CD4-positive, CD25-positive, alpha-beta regulatory T cell (primary cell): ENCODE measurements around the gene TEK. TPM values are rescaled to one million over a fixed set of nuclear protein-coding genes. Genes with fewer than 3 reads are reported as not detected.
"Not testable (repeated sequence)": the region's sequence is repeated elsewhere in the genome, so short reads cannot be mapped to it uniquely, and the experiment has no call there.

Experiments
- ATAC-seq, 2 donors: fragments of 150-1000 bp; cut with Tn5 transposase; one replicate each; pipeline ENCODE4 v1.10.0; 2021; ENCODE audit warnings: low read depth in 2 of 2, moderate number of reproducible peaks in 2 of 2, moderate library complexity in 1 of 2
- DNase-seq, 3 donors: peaks; one replicate each; pipeline versions ENCODE4 v3.0.0 to v3.0.0-alpha.2; 2012 to 2022; ENCODE audit warnings: mixed read lengths in 1 of 3
- H3K27ac ChIP-seq: one replicate; pipeline ENCODE4 v1.7.0; 2013; ENCODE audit warnings: mild to moderate bottlenecking, low read length; ENCODE audit not compliant: insufficient read depth, poor library complexity, severe bottlenecking
- H3K27me3 ChIP-seq: one replicate; pipeline ENCODE4 v1.7.0; 2013; ENCODE audit warnings: low read length; ENCODE audit not compliant: control insufficient read depth, insufficient read depth
- H3K36me3 ChIP-seq: one replicate; pipeline ENCODE4 v1.7.0; 2013; ENCODE audit warnings: mild to moderate bottlenecking, low read length, moderate library complexity; ENCODE audit not compliant: control insufficient read depth, insufficient read depth
- H3K4me1 ChIP-seq: 2 replicates; pipeline ENCODE4 v1.7.0; 2013; ENCODE audit warnings: mild to moderate bottlenecking, low read length; ENCODE audit not compliant: insufficient read depth, control insufficient read depth, poor library complexity, severe bottlenecking
- H3K4me3 ChIP-seq: one replicate; pipeline ENCODE4 v1.7.0; 2013; ENCODE audit warnings: low read depth, mild to moderate bottlenecking, low read length, moderate library complexity
- H3K9me3 ChIP-seq, 2 experiments: 1 replicate in 1 of 2; 2 replicates in 1 of 2; pipeline ENCODE4 v1.7.0; 2013; ENCODE audit warnings: low read length in 2 of 2, mild to moderate bottlenecking in 1 of 2, moderate library complexity in 1 of 2; ENCODE audit not compliant: control insufficient read depth in 2 of 2
- H3K27ac Mint-ChIP-seq, 3 donors: one replicate each; pipeline ENCODE4 v1.8.0; 2020 to 2022; ENCODE audit warnings: mild to moderate bottlenecking in 3 of 3, mixed read lengths in 3 of 3, moderate library complexity in 2 of 3
- H3K27me3 Mint-ChIP-seq: one replicate; pipeline ENCODE4 v1.8.0; 2022; ENCODE audit warnings: mild to moderate bottlenecking, mixed read lengths
- H3K36me3 Mint-ChIP-seq: one replicate; pipeline ENCODE4 v1.8.0; 2020; ENCODE audit warnings: mixed read lengths
- H3K4me1 Mint-ChIP-seq, 4 donors: one replicate each; pipeline ENCODE4 v1.8.0; 2020 to 2022; ENCODE audit warnings: mixed read lengths in 4 of 4, mild to moderate bottlenecking in 1 of 4
- H3K4me3 Mint-ChIP-seq, 4 donors: one replicate each; pipeline ENCODE4 v1.8.0; 2020 to 2022; ENCODE audit warnings: mild to moderate bottlenecking in 4 of 4, mixed read lengths in 4 of 4, moderate library complexity in 3 of 4
- H3K9me3 Mint-ChIP-seq, 7 donors: one replicate each; pipeline ENCODE4 v1.8.0; 2020 to 2022; ENCODE audit warnings: mixed read lengths in 7 of 7, mild to moderate bottlenecking in 3 of 7, moderate library complexity in 2 of 7
- polyA plus RNA-seq, 4 donors: library from polyadenylated mRNA; unstranded; fragments of 300-500 nt; fragmentation: Illumina TruSeq; gene quantifications; one replicate each; pipeline ENCODE4 v1.2.3, GENCODE V29; 2021
- total RNA-seq: library from RNA; stranded (reverse); gene quantifications from one replicate; pipeline ENCODE4 v1.2.3, GENCODE V29; 2022

TEK gene
- total and polyA plus RNA-seq, 5 donors from 2014 or later, result not detected

GRCh38 chr9:27206041-27206440 is 97.0 kb downstream of the TEK start:
- DNase-seq, result no peak
- peaks cover 0 to 2% (median 0%) of the 10 kb centered on the region in 7 donors for H3K9me3 Mint-ChIP-seq
- ATAC-seq, result no peak

DNA sequence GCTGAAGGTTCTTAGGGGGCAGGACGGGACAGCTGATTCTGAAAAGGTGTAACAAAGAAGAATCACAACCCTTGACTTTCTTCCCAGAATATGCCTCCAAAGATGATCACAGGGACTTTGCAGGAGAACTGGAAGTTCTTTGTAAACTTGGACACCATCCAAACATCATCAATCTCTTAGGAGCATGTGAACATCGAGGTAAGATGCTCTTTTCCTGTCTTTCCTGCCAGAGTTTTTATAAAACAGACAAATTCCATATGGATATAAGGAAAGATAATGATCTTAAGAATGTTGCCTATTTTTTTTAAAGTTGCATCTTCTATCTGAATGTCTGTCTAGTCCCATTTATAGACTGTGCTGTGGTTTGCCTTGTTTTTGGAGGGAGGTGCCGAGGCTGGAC is 100.0 kb downstream of the TEK start:
- H3K36me3 Mint-ChIP-seq, result no peaks in the 10 kb centered on the region
- H3K4me3 ChIP-seq, result no peak overlapping the region
- no peaks in the 10 kb centered on the region for H3K4me1 Mint-ChIP-seq
- H3K27ac ChIP-seq, result no peak overlapping the region
- no peaks in the 10 kb centered on the region for H3K9me3 ChIP-seq
- H3K27me3 ChIP-seq, result peaks cover 2% of the 10 kb centered on the region
- no peaks in the 10 kb centered on the region for H3K27me3 Mint-ChIP-seq
- H3K4me1 ChIP-seq, result no peaks in the 10 kb centered on the region
- H3K36me3 ChIP-seq, result no peaks in the 10 kb centered on the region
- no peak for ATAC-seq
- no peak overlapping the region for H3K4me3 Mint-ChIP-seq
- no peak for DNase-seq
- no peak overlapping the region for H3K27ac Mint-ChIP-seq
- H3K9me3 Mint-ChIP-seq, result no peaks in the 10 kb centered on the region

More at GRCh38 chr9:27206041-27206440, 97.0 kb downstream of the TEK start:
- H3K27ac Mint-ChIP-seq, result no peak overlapping the region
- H3K4me3 ChIP-seq, result no peak overlapping the region
- no peaks in the 10 kb centered on the region for H3K36me3 Mint-ChIP-seq
- H3K9me3 ChIP-seq, result no peaks in the 10 kb centered on the region
- H3K4me3 Mint-ChIP-seq, result no peak overlapping the region
- H3K4me1 Mint-ChIP-seq, result no peaks in the 10 kb centered on the region
- no peaks in the 10 kb centered on the region for H3K4me1 ChIP-seq
- H3K36me3 ChIP-seq, result no peaks in the 10 kb centered on the region
- H3K27me3 ChIP-seq, result no peaks in the 10 kb centered on the region
- H3K27me3 Mint-ChIP-seq, result no peaks in the 10 kb centered on the region
- no peak overlapping the region for H3K27ac ChIP-seq

DNA sequence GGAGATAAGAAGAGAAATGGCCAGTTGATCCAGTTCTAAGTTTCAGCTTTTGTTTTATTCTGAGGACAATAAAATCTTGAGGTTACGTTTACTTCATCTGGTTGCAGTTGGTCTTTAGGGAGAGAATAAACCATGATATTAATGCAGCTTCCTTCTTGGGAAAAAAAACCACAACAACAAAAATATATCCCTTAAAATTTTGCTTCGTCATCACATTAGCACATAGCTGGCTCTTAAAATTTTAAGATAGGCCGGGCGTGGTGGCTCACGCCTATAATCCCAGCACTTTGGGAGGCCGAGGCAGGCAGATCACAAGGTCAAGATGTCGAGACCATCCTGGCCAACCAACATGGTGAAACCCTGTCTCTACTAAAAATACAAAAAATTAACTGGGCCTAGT is 101.6 kb downstream of the TEK start:
- H3K4me3 ChIP-seq, result no peak overlapping the region
- Mint-ChIP-seq H3K36me3 (no peaks in the 10 kb centered on the region), H3K9me3 (no peaks in the 10 kb centered on the region), H3K4me1 (no peaks in the 10 kb centered on the region), H3K27ac (no peak overlapping the region), H3K4me3 (no peak overlapping the region), H3K27me3 (no peaks in the 10 kb centered on the region)
- H3K9me3 ChIP-seq, result no peaks in the 10 kb centered on the region
- no peak for ATAC-seq
- no peak overlapping the region for H3K27ac ChIP-seq
- no peaks in the 10 kb centered on the region for H3K36me3 ChIP-seq
- no peaks in the 10 kb centered on the region for H3K4me1 ChIP-seq
- peaks cover 2% of the 10 kb centered on the region for H3K27me3 ChIP-seq
- DNase-seq, result no peak

DNA sequence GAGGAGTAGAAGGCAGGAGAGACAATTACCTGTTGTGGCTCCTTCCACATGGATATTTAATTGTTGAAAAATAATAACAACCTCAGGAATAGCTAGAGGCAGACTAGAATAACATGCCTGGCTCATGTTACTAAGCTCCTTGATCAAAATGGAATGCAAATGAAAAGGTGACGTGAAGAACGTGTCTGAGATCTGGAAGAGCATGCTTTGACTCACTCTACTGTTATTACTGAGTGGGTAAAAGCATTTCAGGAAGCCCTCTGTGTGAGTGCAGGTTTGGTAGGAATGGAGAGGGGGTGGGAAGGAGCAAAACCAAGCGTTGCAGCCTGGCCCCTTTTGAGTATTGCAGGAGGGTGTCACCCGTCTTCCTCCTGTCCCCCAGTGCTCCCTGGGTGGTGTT is 103.2 kb downstream of the TEK start:
- Histone ChIP-seq H3K36me3 (no peaks in the 10 kb centered on the region), H3K4me1 (no peaks in the 10 kb centered on the region), H3K4me3 (no peak overlapping the region), H3K9me3 (no peaks in the 10 kb centered on the region), H3K27me3 (peaks cover 2% of the 10 kb centered on the region), H3K27ac (no peak overlapping the region)
- no peaks in the 10 kb centered on the region for H3K36me3 Mint-ChIP-seq
- H3K4me1 Mint-ChIP-seq, result no peaks in the 10 kb centered on the region
- no peaks in the 10 kb centered on the region for H3K27me3 Mint-ChIP-seq
- no peak overlapping the region for H3K4me3 Mint-ChIP-seq
- ATAC-seq (no peak), DNase-seq (no peak)
- no peak overlapping the region for H3K27ac Mint-ChIP-seq
- no peaks in the 10 kb centered on the region for H3K9me3 Mint-ChIP-seq

- no peak for DNase-seq
- Mint-ChIP-seq H3K4me1 (no peaks in the 10 kb centered on the region), H3K9me3 (no peaks in the 10 kb centered on the region), H3K4me3 (no peak overlapping the region), H3K27ac (no peak overlapping the region), H3K27me3 (no peaks in the 10 kb centered on the region), H3K36me3 (no peaks in the 10 kb centered on the region)
- Histone ChIP-seq H3K4me1 (no peaks in the 10 kb centered on the region), H3K9me3 (no peaks in the 10 kb centered on the region), H3K36me3 (no peaks in the 10 kb centered on the region), H3K4me3 (no peak overlapping the region), H3K27ac (no peak overlapping the region), H3K27me3 (peaks cover 2% of the 10 kb centered on the region)
- ATAC-seq, result no peak
Observed at GRCh38 chr9:27212621-27213020, 103.6 kb downstream of the TEK start.

- no peak overlapping the region for H3K27ac ChIP-seq
- Mint-ChIP-seq H3K27me3 (no peaks in the 10 kb centered on the region), H3K9me3 (peaks cover 0 to 6% (median 2%) of the 10 kb centered on the region in 7 donors), H3K36me3 (no peaks in the 10 kb centered on the region), H3K4me1 (no peaks in the 10 kb centered on the region), H3K4me3 (no peak overlapping the region), H3K27ac (no peak overlapping the region)
- DNase-seq (no peak), ATAC-seq (no peak)
- H3K9me3 ChIP-seq, result no peaks in the 10 kb centered on the region
- H3K4me1 ChIP-seq, result no peaks in the 10 kb centered on the region
- no peaks in the 10 kb centered on the region for H3K27me3 ChIP-seq
- H3K4me3 ChIP-seq, result no peak overlapping the region
- no peaks in the 10 kb centered on the region for H3K36me3 ChIP-seq
Observed at GRCh38 chr9:27227192-27227591, 118.2 kb downstream of the TEK start.

DNA sequence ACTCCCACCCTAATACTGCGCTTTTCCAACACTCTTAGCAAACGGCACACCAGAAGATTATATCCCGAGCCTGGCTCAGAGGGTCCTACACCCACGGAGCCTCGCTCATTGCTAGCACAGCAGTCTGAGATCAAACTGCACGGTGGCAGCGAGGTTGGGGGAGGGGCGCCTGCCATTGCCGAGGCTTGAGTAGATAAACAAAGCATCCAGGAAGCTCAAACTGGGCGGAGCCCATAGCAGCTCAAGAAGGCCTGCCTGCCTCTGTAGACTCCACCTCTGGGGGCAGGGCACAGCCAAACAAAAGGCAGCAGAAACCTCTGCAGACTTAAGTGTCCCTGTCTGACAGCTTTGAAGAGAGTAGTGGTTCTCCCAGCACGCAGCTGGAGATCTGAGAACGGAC is 130.6 kb downstream of the TEK start:
- not testable (repeated sequence) for H3K27me3 Mint-ChIP-seq, H3K4me1 ChIP-seq, H3K4me3 ChIP-seq, H3K9me3 Mint-ChIP-seq, H3K27ac ChIP-seq, ATAC-seq, DNase-seq, H3K9me3 ChIP-seq, H3K36me3 Mint-ChIP-seq, H3K4me3 Mint-ChIP-seq, H3K27me3 ChIP-seq, H3K4me1 Mint-ChIP-seq, H3K27ac Mint-ChIP-seq, H3K36me3 ChIP-seq

GRCh38 chr9:27247756-27248155 is 138.7 kb downstream of the TEK start:
- H3K4me3 Mint-ChIP-seq, result no peak overlapping the region
- Histone ChIP-seq H3K9me3 (no peaks in the 10 kb centered on the region), H3K4me3 (no peak overlapping the region), H3K27ac (no peak overlapping the region), H3K27me3 (no peaks in the 10 kb centered on the region), H3K36me3 (no peaks in the 10 kb centered on the region), H3K4me1 (no peaks in the 10 kb centered on the region)
- H3K36me3 Mint-ChIP-seq, result no peaks in the 10 kb centered on the region
- peak overlapping the region in 1 of 3 donors; percentile 11 for H3K27ac Mint-ChIP-seq
- peaks cover 0 to 8% (median 0%) of the 10 kb centered on the region in 7 donors for H3K9me3 Mint-ChIP-seq
- no peaks in the 10 kb centered on the region for H3K4me1 Mint-ChIP-seq
- H3K27me3 Mint-ChIP-seq, result no peaks in the 10 kb centered on the region
- no peak for ATAC-seq
- peak in 1 of 3 donors; percentile 16 for DNase-seq
